Mucosa of descending colon (tissue), 3 donors: ENCODE data around the gene ARNT2. TPM values are rescaled to one million over a fixed set of nuclear protein-coding genes. Genes with fewer than 3 reads are reported as not detected.

Experiments used
- ATAC-seq: fragments of 200-7000 bp; cut with Tn5 transposase; one replicate; pipeline ENCODE4 v1.9.1; 2020; ENCODE audit warnings: mild to moderate bottlenecking, moderate library complexity
- DNase-seq, 3 donors: peaks; one replicate each; pipeline ENCODE4 v3.0.0-alpha.2; 2020
- H3K36me3 ChIP-seq: fragments of 200-600 bp; one replicate; pipeline ENCODE4 v1.8.0; 2021; ENCODE audit warnings: low read depth, mild to moderate bottlenecking
- H3K4me1 ChIP-seq: fragments of 200-600 bp; one replicate; pipeline ENCODE4 v1.8.0; 2021; ENCODE audit warnings: low read depth, mild to moderate bottlenecking
- H3K4me3 ChIP-seq: fragments of 200-600 bp; one replicate; pipeline ENCODE4 v1.8.0; 2021; ENCODE audit warnings: mild to moderate bottlenecking
- H3K9me3 ChIP-seq: fragments of 200-600 bp; one replicate; pipeline ENCODE4 v1.8.0; 2021; ENCODE audit warnings: mild to moderate bottlenecking
- intact Hi-C, 2 donors: fragments of 100-400 bp; cut with DNase I in 1 of 2; cut with micrococcal nuclease in 1 of 2; formaldehyde crosslinking; loops; one replicate each; pipeline versions ENCODE4 v1.11.0 to v1.11.1; 2022; cut with DNase I, micrococcal nuclease
- total RNA-seq, 3 donors: library from RNA; stranded (reverse); fragmentation: NEBNext Ultra II Directional in 2 of 3; extraction: Animal tissue kit (Norgen Biotek cat#: 25700) in 2 of 3; gene quantifications; one replicate each; pipeline versions ENCODE4 v1.2.1 to v1.2.4, GENCODE V29; 2021 to 2023
- TF ChIP-seq, protein P1 (sequence below): fragments of 200-600 bp; IDR thresholded peaks from one replicate; pipeline ENCODE4 v1.8.0; 2022; ENCODE audit warnings: antibody characterized with exemption, mild to moderate bottlenecking
- donor health status: DM: no; HTN: no; CAD: no; lungs with moderate emphysema.
- donor health status: DM: no; HTN: no; CAD: no.
- donor health status: DM: no; HTN: yes; CAD: no.

ARNT2 gene
- total RNA-seq, 3 donors from 2014 or later = 2.8 to 11.1 (median 3.2) TPM

DNA sequence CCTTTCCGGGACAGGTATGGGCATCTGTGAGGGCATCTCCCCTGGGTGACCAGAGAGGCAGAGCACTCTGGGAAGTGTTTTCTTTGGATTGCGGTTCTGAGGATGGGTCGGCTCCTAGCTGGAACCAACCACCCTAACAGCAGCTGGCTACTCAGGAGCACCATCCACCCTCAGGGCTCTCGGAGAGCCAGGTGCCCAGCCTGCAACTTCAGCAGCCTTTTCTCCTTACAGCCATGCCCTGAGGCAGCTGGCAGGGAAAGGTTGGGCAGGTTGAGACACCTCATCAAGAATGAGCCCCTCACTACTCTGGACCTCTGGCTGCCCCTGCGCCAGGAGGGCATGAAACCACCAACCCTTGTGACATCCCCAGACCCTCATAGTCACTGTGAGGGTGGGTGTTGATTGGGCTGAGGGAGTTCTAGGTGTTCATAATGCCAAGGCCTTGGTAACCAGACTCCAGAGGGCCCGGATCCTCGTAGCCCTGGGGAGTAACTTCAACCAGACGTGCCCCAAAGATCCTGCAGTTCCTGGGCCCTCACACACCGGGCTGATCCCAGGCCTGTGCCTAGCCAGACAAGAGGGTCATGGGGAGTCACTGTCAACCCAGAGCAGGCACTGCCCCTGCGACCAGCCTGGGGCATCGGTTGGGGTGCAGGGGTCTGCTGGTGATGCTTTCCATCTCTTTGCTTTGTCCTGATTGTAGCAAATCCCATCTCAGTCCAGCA, 176.5 kb downstream of the ARNT2 start:
- Histone ChIP-seq H3K36me3 (no peaks in the 10 kb centered on the region), H3K9me3 (no peaks in the 10 kb centered on the region), H3K4me3 (no peak overlapping the region), H3K4me1 (no peaks in the 10 kb centered on the region)
- intact Hi-C loops = no loop called here
- TF ChIP-seq, protein P1, sequence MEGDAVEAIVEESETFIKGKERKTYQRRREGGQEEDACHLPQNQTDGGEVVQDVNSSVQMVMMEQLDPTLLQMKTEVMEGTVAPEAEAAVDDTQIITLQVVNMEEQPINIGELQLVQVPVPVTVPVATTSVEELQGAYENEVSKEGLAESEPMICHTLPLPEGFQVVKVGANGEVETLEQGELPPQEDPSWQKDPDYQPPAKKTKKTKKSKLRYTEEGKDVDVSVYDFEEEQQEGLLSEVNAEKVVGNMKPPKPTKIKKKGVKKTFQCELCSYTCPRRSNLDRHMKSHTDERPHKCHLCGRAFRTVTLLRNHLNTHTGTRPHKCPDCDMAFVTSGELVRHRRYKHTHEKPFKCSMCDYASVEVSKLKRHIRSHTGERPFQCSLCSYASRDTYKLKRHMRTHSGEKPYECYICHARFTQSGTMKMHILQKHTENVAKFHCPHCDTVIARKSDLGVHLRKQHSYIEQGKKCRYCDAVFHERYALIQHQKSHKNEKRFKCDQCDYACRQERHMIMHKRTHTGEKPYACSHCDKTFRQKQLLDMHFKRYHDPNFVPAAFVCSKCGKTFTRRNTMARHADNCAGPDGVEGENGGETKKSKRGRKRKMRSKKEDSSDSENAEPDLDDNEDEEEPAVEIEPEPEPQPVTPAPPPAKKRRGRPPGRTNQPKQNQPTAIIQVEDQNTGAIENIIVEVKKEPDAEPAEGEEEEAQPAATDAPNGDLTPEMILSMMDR = no peak
- ATAC-seq (no peak), DNase-seq (no peak)

GRCh38 chr15:80581976-80582375, 177.8 kb downstream of the ARNT2 start:
- no peak for DNase-seq
- intact Hi-C loops = no loop called here
- Histone ChIP-seq H3K4me3 (no peak overlapping the region), H3K9me3 (no peaks in the 10 kb centered on the region), H3K4me1 (no peaks in the 10 kb centered on the region), H3K36me3 (no peaks in the 10 kb centered on the region)
- ATAC-seq = no peak
- TF ChIP-seq, protein P1 = no peak

DNA sequence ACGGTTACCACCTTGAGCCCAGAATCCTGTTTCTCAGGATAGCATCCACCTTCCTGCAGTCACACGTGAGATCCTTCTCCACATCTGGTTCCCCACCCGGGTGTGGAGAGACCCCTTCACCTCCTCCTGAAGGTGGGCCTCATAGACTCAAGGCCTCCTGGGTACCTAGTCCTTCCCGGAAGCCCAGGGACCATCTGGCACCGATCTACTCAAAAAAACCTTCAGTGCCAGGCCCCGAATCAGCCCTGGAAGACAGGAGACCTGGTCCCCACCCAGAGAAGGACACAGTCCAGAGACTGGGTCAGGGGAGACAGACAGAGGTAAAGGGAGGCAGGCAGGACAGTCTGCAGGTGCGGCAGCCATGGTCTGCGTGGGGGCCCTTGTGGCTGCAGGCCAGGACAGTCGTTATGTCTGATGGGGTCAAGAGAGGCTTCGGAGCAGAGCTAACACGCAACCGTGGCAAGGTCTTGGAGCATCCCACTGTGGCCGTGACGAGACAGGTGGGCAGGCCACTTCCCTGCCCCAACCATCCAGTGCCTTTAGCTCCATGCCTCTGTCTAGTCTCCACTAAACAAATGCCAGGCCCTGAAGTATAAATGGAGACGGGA, 178.7 kb downstream of the ARNT2 start:
- intact Hi-C loops = no loop called here
- no peaks in the 10 kb centered on the region for H3K9me3 ChIP-seq
- no peak overlapping the region for H3K4me3 ChIP-seq
- H3K4me1 ChIP-seq = no peaks in the 10 kb centered on the region
- no peak for DNase-seq
- TF ChIP-seq, protein P1 = no peak
- no peaks in the 10 kb centered on the region for H3K36me3 ChIP-seq
- ATAC-seq = no peak

GRCh38 chr15:80584561-80584964, 180.4 kb downstream of the ARNT2 start:
- ATAC-seq = no peak
- H3K4me1 ChIP-seq = no peaks in the 10 kb centered on the region
- TF ChIP-seq, protein P1 = no peak
- H3K9me3 ChIP-seq = no peaks in the 10 kb centered on the region
- DNase-seq = no peak
- H3K36me3 ChIP-seq = no peaks in the 10 kb centered on the region
- intact Hi-C loops = no loop called here
- H3K4me3 ChIP-seq = no peak overlapping the region

DNA sequence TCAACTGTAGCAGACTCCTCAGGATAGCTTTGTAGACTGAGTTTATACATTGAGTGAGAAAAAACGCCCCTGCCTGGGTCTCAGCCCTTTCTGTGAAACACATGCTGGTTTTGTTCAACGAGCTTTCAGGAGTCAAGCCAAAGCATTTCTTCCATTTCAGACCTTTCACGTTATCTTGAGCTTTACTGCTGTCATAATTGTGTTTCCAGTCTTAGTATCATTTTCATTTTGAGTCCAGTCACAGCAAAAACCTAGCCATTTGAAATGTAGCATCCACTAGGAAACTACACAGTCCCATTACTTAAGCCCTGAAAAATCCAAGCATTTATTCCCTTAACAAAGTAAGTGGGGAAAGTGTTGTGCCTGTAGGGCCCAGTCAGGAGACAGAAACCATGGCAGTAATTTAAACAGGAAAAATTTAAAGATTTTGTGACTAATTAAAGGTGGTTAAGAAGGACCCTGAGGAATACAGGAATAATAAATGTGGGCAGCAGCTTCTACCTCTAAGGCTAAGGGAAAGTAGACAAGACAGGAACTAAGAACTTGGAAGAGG, 180.9 kb downstream of the ARNT2 start:
- Histone ChIP-seq H3K36me3 (no peaks in the 10 kb centered on the region), H3K4me1 (no peaks in the 10 kb centered on the region), H3K9me3 (no peaks in the 10 kb centered on the region), H3K4me3 (no peak overlapping the region)
- ATAC-seq (no peak), DNase-seq (no peak)
- intact Hi-C loops = no loop called here
- TF ChIP-seq, protein P1 = no peak
